Pancreas (tissue), 10 donors: ENCODE data around the gene RBMXL3. TPM values are rescaled to one million over a fixed set of nuclear protein-coding genes. Genes with fewer than 3 reads are reported as not detected.
"Not testable (repeated sequence)": the region's sequence is repeated elsewhere in the genome, so short reads cannot be mapped to it uniquely, and the experiment has no call there.

Experiments
- ATAC-seq, 4 donors: fragments of 200-7000 bp; cut with Tn5 transposase; one replicate each; pipeline versions ENCODE4 v1.8.0 to v1.9.1; 2020; ENCODE audit warnings: mild to moderate bottlenecking in 4 of 4, moderate library complexity in 4 of 4
- DNase-seq, 6 donors: peaks; one replicate each; pipeline ENCODE4 v3.0.0-alpha.2; 2020
- FAIRE-seq: peaks from 2 replicates; lab custom pipeline; 2012; peaks lifted over from hg19 to GRCh38; lab: Jason Lieb, UNC
- H3K27ac ChIP-seq, 4 donors: fragments of 200-600 bp; sonication (generic); 1 replicate in 3 of 4; 2 replicates in 1 of 4; pipeline versions ENCODE4 v1.5.0 to v1.8.0; 2020
- H3K27me3 ChIP-seq, 4 donors: fragments of 200-600 bp; one replicate each; pipeline ENCODE4 v1.8.0; 2021
- H3K36me3 ChIP-seq, 3 donors: fragments of 200-600 bp; sonication (generic) in 1 of 3; one replicate each; pipeline versions ENCODE4 v1.5.0 to v1.8.0; 2020 to 2021
- H3K4me1 ChIP-seq, 3 donors: fragments of 200-600 bp; one replicate each; pipeline ENCODE4 v1.8.0; 2021
- H3K4me3 ChIP-seq, 4 donors: fragments of 200-600 bp; sonication (generic) in 2 of 4; one replicate each; pipeline versions ENCODE4 v1.5.0 to v1.8.0; 2020 to 2021
- H3K9me3 ChIP-seq, 4 donors: fragments of 200-600 bp; one replicate each; pipeline ENCODE4 v1.8.0; 2021
- WGBS, 2 donors: extraction: QIAGEN DNeasy Blood & Tissue Kit; methylation state at CpG; one replicate each; pipeline ENCODE4 v1.1.7; 2013; 5-methylcytosine and 5-hydroxymethylcytosine counted together
- intact Hi-C, 3 donors: fragments of 100-400 bp; cut with DNase I; formaldehyde crosslinking; loops; one replicate each; pipeline versions ENCODE4 v1.11.1 to v1.14.2; 2022
- polyA plus RNA-seq, 2 donors: library from polyadenylated mRNA; stranded (reverse); fragments of 200-250 nt; gene quantifications; one replicate each; pipeline ENCODE4 v1.2.3, GENCODE V29; 2013
- total RNA-seq, 6 donors: library from RNA; stranded (reverse); fragmentation: NEBNext Ultra II Directional in 4 of 6; extraction: Animal tissue kit (Norgen Biotek cat#: 25700) in 4 of 6; gene quantifications; one replicate each; pipeline versions ENCODE4 v1.2.1 to v1.2.4, GENCODE V29; 2021 to 2023
- TF ChIP-seq, protein P1 (sequence below), 4 donors: fragments of 200-600 bp; sonication (generic) in 3 of 4; IDR thresholded peaks; one replicate each; pipeline versions ENCODE4 v1.5.0 to v1.8.0; 2021; ENCODE audit warnings: antibody characterized with exemption in 4 of 4
- donor health status: healthy with polysubstance abuse.
- donor health status: DM: no; HTN: no; CAD: no; lungs with moderate emphysema.
- donor health status: DM: no; HTN: no; CAD: no.
- donor health status: control.
- donor health status: control.
- donor health status: Bipolar disorder and iron deficiency.
- donor health status: DM: yes; HTN: yes; CAD: no.
- donor health status: DM: no; HTN: no; CAD: no.
- donor health status: DM: no; HTN: no; CAD: no.
- donor health status: DM: yes; HTN: yes; CAD: no.

RBMXL3 gene
- total and polyA plus RNA-seq, 8 donors: not detected

DNA sequence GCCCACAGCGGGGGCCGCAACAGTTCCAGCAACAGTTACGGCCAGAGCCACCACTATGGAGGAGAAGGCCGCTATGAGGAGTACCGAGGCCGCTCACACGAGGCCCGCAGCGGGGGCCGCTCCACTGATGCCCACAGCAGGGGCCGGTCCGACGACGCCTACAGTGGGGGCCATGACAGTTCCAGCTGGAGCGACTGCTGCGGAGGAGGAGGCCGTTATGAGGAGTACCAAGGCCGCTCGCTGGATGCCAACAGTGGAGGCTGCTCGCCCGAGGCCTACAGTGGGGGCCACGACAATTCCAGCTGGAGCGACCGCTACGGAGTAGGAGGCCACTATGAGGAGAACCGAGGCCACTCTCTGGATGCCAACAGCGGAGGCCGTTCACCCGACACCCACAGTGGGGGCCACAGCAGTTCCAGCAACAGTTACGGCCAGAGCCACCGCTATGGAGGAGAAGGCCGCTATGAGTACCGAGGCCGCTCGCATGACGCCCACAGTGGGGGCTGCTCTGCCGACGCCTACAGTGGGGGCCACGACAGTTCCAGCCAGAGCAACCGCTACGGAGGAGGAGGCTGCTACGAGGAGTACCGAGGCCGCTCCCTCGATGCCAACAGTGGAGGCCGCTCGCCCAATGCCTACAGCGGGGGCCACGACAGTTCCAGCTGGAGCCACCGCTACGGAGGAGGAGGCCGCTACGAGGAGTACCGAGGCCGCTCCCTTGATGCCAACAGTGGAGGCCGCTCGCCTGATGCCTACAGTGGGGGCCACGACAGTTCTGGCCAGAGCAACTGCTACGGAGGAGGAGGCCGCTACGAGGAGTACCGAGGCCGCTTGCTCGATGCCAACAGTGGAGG lies 1.7 kb downstream of the RBMXL3 start:
- no peaks in the 10 kb centered on the region for H3K9me3 ChIP-seq
- TF ChIP-seq, protein P1, sequence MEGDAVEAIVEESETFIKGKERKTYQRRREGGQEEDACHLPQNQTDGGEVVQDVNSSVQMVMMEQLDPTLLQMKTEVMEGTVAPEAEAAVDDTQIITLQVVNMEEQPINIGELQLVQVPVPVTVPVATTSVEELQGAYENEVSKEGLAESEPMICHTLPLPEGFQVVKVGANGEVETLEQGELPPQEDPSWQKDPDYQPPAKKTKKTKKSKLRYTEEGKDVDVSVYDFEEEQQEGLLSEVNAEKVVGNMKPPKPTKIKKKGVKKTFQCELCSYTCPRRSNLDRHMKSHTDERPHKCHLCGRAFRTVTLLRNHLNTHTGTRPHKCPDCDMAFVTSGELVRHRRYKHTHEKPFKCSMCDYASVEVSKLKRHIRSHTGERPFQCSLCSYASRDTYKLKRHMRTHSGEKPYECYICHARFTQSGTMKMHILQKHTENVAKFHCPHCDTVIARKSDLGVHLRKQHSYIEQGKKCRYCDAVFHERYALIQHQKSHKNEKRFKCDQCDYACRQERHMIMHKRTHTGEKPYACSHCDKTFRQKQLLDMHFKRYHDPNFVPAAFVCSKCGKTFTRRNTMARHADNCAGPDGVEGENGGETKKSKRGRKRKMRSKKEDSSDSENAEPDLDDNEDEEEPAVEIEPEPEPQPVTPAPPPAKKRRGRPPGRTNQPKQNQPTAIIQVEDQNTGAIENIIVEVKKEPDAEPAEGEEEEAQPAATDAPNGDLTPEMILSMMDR (IDR thresholded peaks at IDR 0.05): no peak
- no peaks in the 10 kb centered on the region for H3K36me3 ChIP-seq
- ATAC-seq: no peak
- 93% methylated on average over 64 of the region's 64 CpGs for WGBS, 2 donors
- DNase-seq: peak in 3 of 6 donors; percentile 23 to 64 (median 36)
- no peaks in the 10 kb centered on the region for H3K27me3 ChIP-seq
- H3K4me3 ChIP-seq: no peak overlapping the region
- FAIRE-seq: no peak
- H3K27ac ChIP-seq: no peak overlapping the region
- no peaks in the 10 kb centered on the region for H3K4me1 ChIP-seq
- intact Hi-C loops: no loop called here

DNA sequence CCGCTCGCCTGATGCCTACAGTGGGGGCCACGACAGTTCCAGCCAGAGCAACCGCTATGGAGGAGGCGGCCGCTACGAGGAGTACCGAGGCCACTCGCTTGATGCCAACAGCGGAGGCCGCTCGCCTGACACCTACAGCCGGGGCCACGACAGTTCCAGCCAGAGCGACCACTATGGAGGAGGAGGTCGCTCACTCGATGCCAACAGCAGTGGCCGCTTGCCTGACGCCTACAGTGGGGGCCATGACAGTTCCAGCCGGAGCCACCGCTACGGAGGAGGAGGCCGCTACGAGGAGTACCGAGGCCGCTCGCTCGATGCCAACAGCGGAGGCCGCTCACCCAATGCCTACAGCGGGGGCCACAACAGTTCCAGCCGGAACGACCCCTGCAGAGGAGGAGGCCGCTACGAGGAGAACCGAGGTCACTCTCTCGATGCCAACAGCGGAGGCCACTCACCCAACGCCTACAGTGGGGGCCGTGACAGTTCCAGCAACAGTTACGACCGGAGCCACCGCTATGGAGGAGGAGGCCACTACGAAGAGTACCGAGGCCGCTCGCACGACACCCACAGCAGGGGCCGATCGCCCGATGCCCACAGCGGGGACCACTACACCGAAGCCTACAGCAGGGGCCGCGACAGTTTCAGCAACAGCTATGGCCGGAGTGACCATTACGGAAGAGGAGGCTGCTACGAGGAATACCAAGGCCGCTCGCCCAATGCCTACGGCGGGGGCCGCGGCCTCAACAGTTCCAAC lies 2.5 kb downstream of the RBMXL3 start:
- H3K9me3 ChIP-seq: no peaks in the 10 kb centered on the region
- no peaks in the 10 kb centered on the region for H3K4me1 ChIP-seq
- 92 to 94% methylated on average over 64 of the region's 64 CpGs for WGBS, 2 donors
- DNase-seq: peak in 3 of 6 donors; percentile 17 to 66 (median 50)
- FAIRE-seq: no peak
- H3K4me3 ChIP-seq: no peak overlapping the region
- no peaks in the 10 kb centered on the region for H3K36me3 ChIP-seq
- TF ChIP-seq, protein P1 (IDR thresholded peaks at IDR 0.05): no peak
- intact Hi-C loops: no loop called here
- ATAC-seq: no peak
- H3K27me3 ChIP-seq: no peaks in the 10 kb centered on the region
- H3K27ac ChIP-seq: no peak overlapping the region

DNA sequence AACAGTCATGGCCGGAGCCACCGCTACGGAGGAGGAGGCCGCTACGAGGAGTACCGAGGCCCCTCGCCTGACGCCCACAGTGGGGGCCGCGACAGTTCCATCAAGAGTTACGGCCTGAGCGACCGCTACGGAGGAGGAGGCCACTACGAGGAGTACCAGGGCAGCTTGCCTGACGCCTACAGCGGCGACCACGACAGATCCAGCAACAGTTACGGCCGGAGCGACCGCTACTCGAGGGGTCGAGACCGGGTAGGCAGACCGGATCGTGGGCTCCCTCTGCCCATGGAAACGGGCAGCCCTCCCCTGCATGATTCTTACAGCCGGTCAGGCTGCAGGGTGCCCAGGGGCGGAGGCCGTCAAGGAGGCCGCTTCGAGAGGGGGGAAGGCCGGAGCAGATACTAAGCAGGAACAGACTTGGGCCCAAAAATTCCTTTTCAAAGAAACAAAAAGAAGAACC lies 3.1 kb downstream of the RBMXL3 start:
- DNase-seq (peak in 1 of 6 donors; percentile 62), ATAC-seq (no peak), FAIRE-seq (no peak)
- intact Hi-C loops: no loop called here
- Histone ChIP-seq H3K36me3 (no peaks in the 10 kb centered on the region), H3K27ac (no peak overlapping the region), H3K4me3 (no peak overlapping the region), H3K9me3 (no peaks in the 10 kb centered on the region), H3K4me1 (no peaks in the 10 kb centered on the region), H3K27me3 (no peaks in the 10 kb centered on the region)
- TF ChIP-seq, protein P1 (IDR thresholded peaks at IDR 0.05): no peak
- 89 to 91% methylated on average over 33 to 35 of the region's 35 CpGs for WGBS, 2 donors

DNA sequence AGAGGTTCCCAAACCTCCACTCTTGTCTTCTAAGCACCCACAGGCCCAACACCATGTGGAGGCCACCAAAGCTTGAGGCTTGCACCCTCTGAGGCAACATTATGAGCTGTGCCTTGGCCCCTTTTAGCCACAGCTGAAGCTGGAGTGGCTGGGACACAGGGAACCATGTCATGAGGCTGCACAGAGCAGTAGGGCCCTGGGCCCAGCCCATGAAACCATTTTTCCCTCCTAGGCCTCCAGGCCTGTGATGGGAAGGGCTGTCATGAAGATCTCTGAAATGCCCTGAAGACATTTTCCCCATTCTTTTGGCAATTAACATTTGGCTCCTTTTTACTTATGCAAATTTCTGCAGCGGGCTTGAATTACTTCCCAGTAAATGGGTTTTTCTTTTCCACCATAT lies 14.8 kb downstream of the RBMXL3 start:
- H3K36me3 ChIP-seq: no peaks in the 10 kb centered on the region
- DNase-seq (no peak), ATAC-seq (no peak), FAIRE-seq (no peak)
- H3K27ac ChIP-seq: no peak overlapping the region
- TF ChIP-seq, protein P1 (IDR thresholded peaks at IDR 0.05): no peak
- WGBS, 2 donors: 65 to 75% methylated on average over 1 of the region's 1 CpG
- intact Hi-C loops: no loop called here
- no peak overlapping the region for H3K4me3 ChIP-seq
- no peaks in the 10 kb centered on the region for H3K9me3 ChIP-seq
- H3K27me3 ChIP-seq: peaks cover 0 to 10% (median 1%) of the 10 kb centered on the region in 4 donors
- H3K4me1 ChIP-seq: no peaks in the 10 kb centered on the region

DNA sequence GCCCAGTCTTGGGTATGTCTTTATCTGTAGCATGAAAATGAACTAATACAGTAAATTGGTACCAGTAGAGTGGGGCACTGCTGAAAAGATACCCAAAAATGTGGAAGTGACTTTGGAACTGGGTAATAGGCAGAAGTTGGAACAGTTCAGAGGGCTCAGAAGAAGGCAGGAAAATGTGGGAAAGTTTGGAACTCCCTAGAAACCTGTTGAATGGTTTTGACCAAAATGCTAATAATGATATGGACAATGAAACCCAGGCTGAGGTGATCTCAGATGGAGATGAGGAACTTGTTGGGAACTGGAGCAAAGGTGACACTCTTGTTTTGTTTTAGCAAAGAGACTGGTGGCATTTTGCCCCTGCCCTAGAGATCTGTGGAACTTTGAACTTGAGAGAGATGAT lies 20.3 kb downstream of the RBMXL3 start:
- FAIRE-seq, H3K9me3 ChIP-seq, H3K27me3 ChIP-seq, H3K36me3 ChIP-seq, H3K27ac ChIP-seq, intact Hi-C loops, H3K4me1 ChIP-seq, H3K4me3 ChIP-seq, ATAC-seq, DNase-seq: not testable (repeated sequence)
